ENCODE data around the gene CDON. TPM values are rescaled to one million over a fixed set of nuclear protein-coding genes. Genes with fewer than 3 reads are reported as not detected.

Gene CDON
- total RNA-seq (2022; extraction: Qiagen RNA extraction; ENCODE audit: low read depth): 1.4 to 3.6 TPM (median 2.5 TPM) in 5 replicates

GRCh38 chr11:126062679-126063506, at the start of gene CDON:
TSS of gene CDON (minus strand) at chr11:126062866. CDS start at chr11:126023476, 39,390 bp downstream.

GRCh38 chr11:125945797-125946520, 116.7 kb downstream of the CDON start, which contains the start of gene VSIG10L2:
TSS of gene VSIG10L2 (plus strand) at chr11:125946044. CDS start at chr11:125946056, 12 bp downstream.

Other genes with a start within 250 kb of the CDON start
- not detected in 5 replicates for gene PATE4, start 229.6 kb downstream of the CDON start, total RNA-seq (2022; extraction: Qiagen RNA extraction; ENCODE audit: low read depth)
- 11.3 to 16.8 TPM (median 13.2 TPM) in 5 replicates for gene HYLS1, start 175.2 kb downstream of the CDON start, total RNA-seq (2022; extraction: Qiagen RNA extraction; ENCODE audit: low read depth)
- gene PUS3, start 159.7 kb downstream of the CDON start, total RNA-seq (2022; extraction: Qiagen RNA extraction; ENCODE audit: low read depth): 5.7 to 17.5 TPM (median 8.3 TPM) in 5 replicates
- 0.17 TPM in 1 of 5 replicates, not detected in the others for gene DDX25, start 158.4 kb downstream of the CDON start, total RNA-seq (2022; extraction: Qiagen RNA extraction; ENCODE audit: low read depth)
- gene VSIG10L2, start 116.8 kb downstream of the CDON start, total RNA-seq (2022; extraction: Qiagen RNA extraction; ENCODE audit: low read depth): not detected in 5 replicates
- gene RPUSD4, start 148.8 kb upstream of the CDON start, total RNA-seq (2022; extraction: Qiagen RNA extraction; ENCODE audit: low read depth): 14.8 to 18.8 TPM (median 18.5 TPM) in 5 replicates
- 15.3 to 20.1 TPM (median 16.1 TPM) in 5 replicates for gene FAM118B, start 148.9 kb upstream of the CDON start, total RNA-seq (2022; extraction: Qiagen RNA extraction; ENCODE audit: low read depth)
- 56.1 to 66.9 TPM (median 58.9 TPM) in 5 replicates for gene SRPRA, start 206.0 kb upstream of the CDON start, total RNA-seq (2022; extraction: Qiagen RNA extraction; ENCODE audit: low read depth)
- 17.2 to 24.4 TPM (median 22.5 TPM) in 5 replicates for gene FOXRED1, start 206.3 kb upstream of the CDON start, total RNA-seq (2022; extraction: Qiagen RNA extraction; ENCODE audit: low read depth)
- gene TIRAP, start 220.2 kb upstream of the CDON start, total RNA-seq (2022; extraction: Qiagen RNA extraction; ENCODE audit: low read depth): 5.9 to 7.3 TPM (median 6.9 TPM) in 5 replicates
- 14.1 to 18.6 TPM (median 17.9 TPM) in 5 replicates for gene DCPS, start 241.2 kb upstream of the CDON start, total RNA-seq (2022; extraction: Qiagen RNA extraction; ENCODE audit: low read depth)

Data from A549 treated with ZK216348 at 1 μM for 4 hours (cell line).